K562 (cell line): ENCODE measurements around the gene GOLIM4. TPM values are rescaled to one million over a fixed set of nuclear protein-coding genes. Genes with fewer than 3 reads are reported as not detected.

Source experiments
- BCOR ChIP-seq: fragments of 450-650 bp; IDR thresholded peaks from 2 replicates; pipeline ENCODE4 v1.6.1; 2016
- CCAR2 ChIP-seq: fragments of 200-400 bp; formaldehyde crosslinking; IDR thresholded peaks from 2 replicates; pipeline ENCODE4 v1.6.1; 2017; ENCODE audit warnings: mild to moderate bottlenecking, low read depth, low read length
- CTCF ChIP-seq, 3 experiments: IDR thresholded peaks in 2 of 3; conservative IDR thresholded peaks in 1 of 3; 2 replicates each; pipeline ENCODE4 v1.5.1; 2011 to 2012; ENCODE audit warnings: low read length in 3 of 3, mild to moderate bottlenecking in 3 of 3, control low read depth in 2 of 3, improper control_type of control experiment in 1 of 3, inconsistent platforms in 1 of 3, low read depth in 1 of 3, mixed read lengths in 1 of 3, moderate library complexity in 1 of 3; ENCODE audit not compliant: insufficient read depth in 2 of 3
- HMGN3 ChIP-seq: IDR thresholded peaks from 2 replicates; pipeline ENCODE4 v1.6.1; 2011; ENCODE audit warnings: borderline replicate concordance, low read depth, mild to moderate bottlenecking, mixed read lengths, low read length; ENCODE audit not compliant: insufficient read length; ENCODE audit errors: extremely low read depth
- HNRNPLL ChIP-seq: fragments of 200-400 bp; formaldehyde crosslinking; IDR thresholded peaks from 2 replicates; pipeline ENCODE4 v1.6.1; 2017; ENCODE audit warnings: low read length, low read depth, mild to moderate bottlenecking; ENCODE audit not compliant: poor library complexity, severe bottlenecking
- JUN ChIP-seq, 2 experiments: sonication (generic) in 1 of 2; formaldehyde crosslinking in 1 of 2; IDR thresholded peaks; 2 replicates each; pipeline versions ENCODE4 v1.6.1 to v1.8.0; 2012 to 2022; ENCODE audit warnings: borderline replicate concordance in 2 of 2, mild to moderate bottlenecking in 2 of 2, improper control_type of control experiment in 1 of 2, low read depth in 1 of 2, low read length in 1 of 2, missing genetic modification reagents in 1 of 2
- PPARD ChIP-seq: fragments of 250-450 bp; sonication (Bioruptor Pico); IDR thresholded peaks from 2 replicates; pipeline ENCODE4 v1.8.0; 2022; ENCODE audit warnings: inconsistent platforms, mild to moderate bottlenecking, moderate library complexity
- RBM34 ChIP-seq: fragments of 200-400 bp; formaldehyde crosslinking; IDR thresholded peaks from 2 replicates; pipeline ENCODE4 v1.6.1; 2018; ENCODE audit warnings: low read length, borderline replicate concordance; ENCODE audit not compliant: insufficient read depth
- TARDBP ChIP-seq: fragments of 450-650 bp; IDR thresholded peaks from 2 replicates; pipeline ENCODE4 v1.6.1; 2016
- polyA plus RNA-seq, 8 experiments: library from polyadenylated mRNA; depleted of rRNA in 4 of 8; stranded (reverse) in 5 of 8; unstranded in 3 of 8; fragments of >200 nt; fragmentation: Nextera tagmentation in 2 of 8; fragmentation: Illumina TruSeq in 1 of 8; extraction: Ambion mirVana in 2 of 8; extraction: Trizol in 1 of 8; gene quantifications; 2 replicates each; pipeline versions ENCODE4 v1.2.1 to v1.2.3, GENCODE V29; 2011 to 2014; ENCODE audit warnings: inconsistent platforms in 1 of 8, missing spikeins in 1 of 8
- total RNA-seq, 7 experiments: library from RNA; depleted of rRNA in 6 of 7; stranded (reverse); fragments of >200 nt in 6 of 7; fragmentation: Illumina TruSeq in 2 of 7; extraction: Trizol in 2 of 7; gene quantifications; 2 replicates each; pipeline versions ENCODE4 v1.2.1 to v1.2.3, GENCODE V29; 2011 to 2021; ENCODE audit warnings: low replicate concordance in 1 of 7
- TF ChIP-seq, protein P1 (sequence below): fragments of 450-650 bp; IDR thresholded peaks from 2 replicates; pipeline ENCODE4 v1.6.1; 2016; ENCODE audit warnings: mild to moderate bottlenecking, moderate library complexity
- TF ChIP-seq, protein P2 (sequence below), 2 experiments: fragments of 200-800 bp in 1 of 2; sonication (Bioruptor generic) in 1 of 2; sonication (generic) in 1 of 2; formaldehyde crosslinking in 1 of 2; IDR thresholded peaks in 1 of 2; conservative IDR thresholded peaks in 1 of 2; 2 replicates each; pipeline versions ENCODE4 v1.5.0 to v1.6.1; 2016 to 2020; ENCODE audit warnings: missing compliant biosample characterization in 1 of 2, missing genetic modification characterization in 1 of 2, missing genetic modification reagents in 1 of 2

Gene GOLIM4
- total and polyA plus RNA-seq, 9 of the 15 experiments (the other 6 are each of a cell fraction or from before 2014, with no cell fraction given), result 9.3 to 39.4 (median 31.0) TPM

DNA sequence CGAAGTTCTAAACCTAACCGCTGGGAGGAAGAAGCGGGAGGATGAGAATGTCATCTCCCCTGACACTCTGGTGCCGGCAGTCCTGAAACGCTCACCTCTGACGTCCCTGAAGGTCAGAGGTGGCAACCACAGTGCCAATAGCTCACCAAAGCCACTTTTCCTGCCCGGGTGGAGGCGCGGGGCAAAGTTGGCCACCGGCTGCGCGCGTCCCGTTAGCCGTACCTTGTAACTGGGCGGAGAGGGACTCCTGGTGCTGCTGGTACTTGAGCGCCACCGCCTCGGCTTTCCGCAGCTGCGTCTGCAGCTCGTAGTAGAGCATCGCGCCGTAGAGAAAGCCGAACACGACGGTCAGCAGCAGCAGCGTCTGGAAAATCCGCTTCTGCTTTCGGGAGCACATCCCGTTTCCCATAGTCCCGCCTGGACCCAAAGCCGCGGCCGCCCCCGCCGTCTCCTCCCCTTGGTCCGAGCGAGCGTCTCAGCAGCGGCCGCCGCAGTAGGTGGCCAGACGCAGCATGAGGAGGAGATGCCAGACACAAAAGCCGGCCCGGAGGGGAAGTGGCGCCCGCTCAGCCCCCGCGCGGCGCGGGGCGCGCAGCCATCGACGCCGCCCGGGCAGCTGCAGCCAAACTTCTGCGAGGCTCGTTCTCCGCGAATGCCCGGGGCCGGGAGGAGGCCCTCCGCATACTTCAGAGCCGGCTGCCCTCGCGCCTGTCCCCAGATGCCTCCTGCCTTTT, 680 bp downstream of the GOLIM4 start (continued):
- TF ChIP-seq CTCF (IDR thresholded peaks at IDR 0.05 in 2 of 3, conservative IDR thresholded peaks at IDR 0.05 in 1 of 3; ENCODE audit: insufficient read depth in 2 of 3, low read depth in 1 of 3, low read length in 3 of 3), result peak; percentile 29 to 43 (median 32)
- TF ChIP-seq HMGN3, result peak; percentile 19
- no peak for TF ChIP-seq JUN (IDR thresholded peaks at IDR 0.05; ENCODE audit: borderline replicate concordance, low read depth, low read length)
- TF ChIP-seq JUN (CRISPR knock-in tag; IDR thresholded peaks at IDR 0.05; ENCODE audit: borderline replicate concordance), result no peak
- TF ChIP-seq, protein P1, sequence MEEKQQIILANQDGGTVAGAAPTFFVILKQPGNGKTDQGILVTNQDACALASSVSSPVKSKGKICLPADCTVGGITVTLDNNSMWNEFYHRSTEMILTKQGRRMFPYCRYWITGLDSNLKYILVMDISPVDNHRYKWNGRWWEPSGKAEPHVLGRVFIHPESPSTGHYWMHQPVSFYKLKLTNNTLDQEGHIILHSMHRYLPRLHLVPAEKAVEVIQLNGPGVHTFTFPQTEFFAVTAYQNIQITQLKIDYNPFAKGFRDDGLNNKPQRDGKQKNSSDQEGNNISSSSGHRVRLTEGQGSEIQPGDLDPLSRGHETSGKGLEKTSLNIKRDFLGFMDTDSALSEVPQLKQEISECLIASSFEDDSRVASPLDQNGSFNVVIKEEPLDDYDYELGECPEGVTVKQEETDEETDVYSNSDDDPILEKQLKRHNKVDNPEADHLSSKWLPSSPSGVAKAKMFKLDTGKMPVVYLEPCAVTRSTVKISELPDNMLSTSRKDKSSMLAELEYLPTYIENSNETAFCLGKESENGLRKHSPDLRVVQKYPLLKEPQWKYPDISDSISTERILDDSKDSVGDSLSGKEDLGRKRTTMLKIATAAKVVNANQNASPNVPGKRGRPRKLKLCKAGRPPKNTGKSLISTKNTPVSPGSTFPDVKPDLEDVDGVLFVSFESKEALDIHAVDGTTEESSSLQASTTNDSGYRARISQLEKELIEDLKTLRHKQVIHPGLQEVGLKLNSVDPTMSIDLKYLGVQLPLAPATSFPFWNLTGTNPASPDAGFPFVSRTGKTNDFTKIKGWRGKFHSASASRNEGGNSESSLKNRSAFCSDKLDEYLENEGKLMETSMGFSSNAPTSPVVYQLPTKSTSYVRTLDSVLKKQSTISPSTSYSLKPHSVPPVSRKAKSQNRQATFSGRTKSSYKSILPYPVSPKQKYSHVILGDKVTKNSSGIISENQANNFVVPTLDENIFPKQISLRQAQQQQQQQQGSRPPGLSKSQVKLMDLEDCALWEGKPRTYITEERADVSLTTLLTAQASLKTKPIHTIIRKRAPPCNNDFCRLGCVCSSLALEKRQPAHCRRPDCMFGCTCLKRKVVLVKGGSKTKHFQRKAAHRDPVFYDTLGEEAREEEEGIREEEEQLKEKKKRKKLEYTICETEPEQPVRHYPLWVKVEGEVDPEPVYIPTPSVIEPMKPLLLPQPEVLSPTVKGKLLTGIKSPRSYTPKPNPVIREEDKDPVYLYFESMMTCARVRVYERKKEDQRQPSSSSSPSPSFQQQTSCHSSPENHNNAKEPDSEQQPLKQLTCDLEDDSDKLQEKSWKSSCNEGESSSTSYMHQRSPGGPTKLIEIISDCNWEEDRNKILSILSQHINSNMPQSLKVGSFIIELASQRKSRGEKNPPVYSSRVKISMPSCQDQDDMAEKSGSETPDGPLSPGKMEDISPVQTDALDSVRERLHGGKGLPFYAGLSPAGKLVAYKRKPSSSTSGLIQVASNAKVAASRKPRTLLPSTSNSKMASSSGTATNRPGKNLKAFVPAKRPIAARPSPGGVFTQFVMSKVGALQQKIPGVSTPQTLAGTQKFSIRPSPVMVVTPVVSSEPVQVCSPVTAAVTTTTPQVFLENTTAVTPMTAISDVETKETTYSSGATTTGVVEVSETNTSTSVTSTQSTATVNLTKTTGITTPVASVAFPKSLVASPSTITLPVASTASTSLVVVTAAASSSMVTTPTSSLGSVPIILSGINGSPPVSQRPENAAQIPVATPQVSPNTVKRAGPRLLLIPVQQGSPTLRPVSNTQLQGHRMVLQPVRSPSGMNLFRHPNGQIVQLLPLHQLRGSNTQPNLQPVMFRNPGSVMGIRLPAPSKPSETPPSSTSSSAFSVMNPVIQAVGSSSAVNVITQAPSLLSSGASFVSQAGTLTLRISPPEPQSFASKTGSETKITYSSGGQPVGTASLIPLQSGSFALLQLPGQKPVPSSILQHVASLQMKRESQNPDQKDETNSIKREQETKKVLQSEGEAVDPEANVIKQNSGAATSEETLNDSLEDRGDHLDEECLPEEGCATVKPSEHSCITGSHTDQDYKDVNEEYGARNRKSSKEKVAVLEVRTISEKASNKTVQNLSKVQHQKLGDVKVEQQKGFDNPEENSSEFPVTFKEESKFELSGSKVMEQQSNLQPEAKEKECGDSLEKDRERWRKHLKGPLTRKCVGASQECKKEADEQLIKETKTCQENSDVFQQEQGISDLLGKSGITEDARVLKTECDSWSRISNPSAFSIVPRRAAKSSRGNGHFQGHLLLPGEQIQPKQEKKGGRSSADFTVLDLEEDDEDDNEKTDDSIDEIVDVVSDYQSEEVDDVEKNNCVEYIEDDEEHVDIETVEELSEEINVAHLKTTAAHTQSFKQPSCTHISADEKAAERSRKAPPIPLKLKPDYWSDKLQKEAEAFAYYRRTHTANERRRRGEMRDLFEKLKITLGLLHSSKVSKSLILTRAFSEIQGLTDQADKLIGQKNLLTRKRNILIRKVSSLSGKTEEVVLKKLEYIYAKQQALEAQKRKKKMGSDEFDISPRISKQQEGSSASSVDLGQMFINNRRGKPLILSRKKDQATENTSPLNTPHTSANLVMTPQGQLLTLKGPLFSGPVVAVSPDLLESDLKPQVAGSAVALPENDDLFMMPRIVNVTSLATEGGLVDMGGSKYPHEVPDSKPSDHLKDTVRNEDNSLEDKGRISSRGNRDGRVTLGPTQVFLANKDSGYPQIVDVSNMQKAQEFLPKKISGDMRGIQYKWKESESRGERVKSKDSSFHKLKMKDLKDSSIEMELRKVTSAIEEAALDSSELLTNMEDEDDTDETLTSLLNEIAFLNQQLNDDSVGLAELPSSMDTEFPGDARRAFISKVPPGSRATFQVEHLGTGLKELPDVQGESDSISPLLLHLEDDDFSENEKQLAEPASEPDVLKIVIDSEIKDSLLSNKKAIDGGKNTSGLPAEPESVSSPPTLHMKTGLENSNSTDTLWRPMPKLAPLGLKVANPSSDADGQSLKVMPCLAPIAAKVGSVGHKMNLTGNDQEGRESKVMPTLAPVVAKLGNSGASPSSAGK, result no peak; the same call in 1 of the 2 replicates
- no peak for TF ChIP-seq PPARD (CRISPR knock-in tag)
- TF ChIP-seq, protein P2, sequence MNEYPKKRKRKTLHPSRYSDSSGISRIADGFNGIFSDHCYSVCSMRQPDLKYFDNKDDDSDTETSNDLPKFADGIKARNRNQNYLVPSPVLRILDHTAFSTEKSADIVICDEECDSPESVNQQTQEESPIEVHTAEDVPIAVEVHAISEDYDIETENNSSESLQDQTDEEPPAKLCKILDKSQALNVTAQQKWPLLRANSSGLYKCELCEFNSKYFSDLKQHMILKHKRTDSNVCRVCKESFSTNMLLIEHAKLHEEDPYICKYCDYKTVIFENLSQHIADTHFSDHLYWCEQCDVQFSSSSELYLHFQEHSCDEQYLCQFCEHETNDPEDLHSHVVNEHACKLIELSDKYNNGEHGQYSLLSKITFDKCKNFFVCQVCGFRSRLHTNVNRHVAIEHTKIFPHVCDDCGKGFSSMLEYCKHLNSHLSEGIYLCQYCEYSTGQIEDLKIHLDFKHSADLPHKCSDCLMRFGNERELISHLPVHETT (CRISPR knock-in tag; conservative IDR thresholded peaks at IDR 0.05 in 1 of 2, IDR thresholded peaks at IDR 0.05 in 1 of 2), result no peak
- TF ChIP-seq CCAR2, result no peak
- no peak for TF ChIP-seq RBM34
- TF ChIP-seq HNRNPLL, result peak; percentile 69
- no peak; the same call in 1 of the 2 replicates for TF ChIP-seq BCOR
- TF ChIP-seq TARDBP, result no peak
